GM18517 (cell line): Measurements from ENCODE around the gene MGLL.
A peak's percentile ranks its signal among the peaks of the same experiment; 100 is the strongest.

Experiments used
- ATAC-seq: cut with Tn5 transposase; IDR thresholded peaks from one replicate; pipeline ENCODE4 v1.9.1; 2021; ENCODE audit warnings: mild to moderate bottlenecking, moderate library complexity; ENCODE audit not compliant: unreplicated experiment

Gene MGLL

GRCh38 chr3:127835993-127836882, 13.9 kb upstream of the MGLL start:
- ATAC-seq, result peak; percentile 80

GRCh38 chr3:127834771-127835170, 12.5 kb upstream of the MGLL start:
- ATAC-seq, result peak; percentile 3

- ATAC-seq, result no peak
Measured at GRCh38 chr3:127833281-127834032, 11.1 kb upstream of the MGLL start.

GRCh38 chr3:127831723-127832172, 9.4 kb upstream of the MGLL start:
- no peak for ATAC-seq

GRCh38 chr3:127829537-127829936, 7.2 kb upstream of the MGLL start:
- no peak for ATAC-seq

- ATAC-seq, result no peak
Measured at GRCh38 chr3:127827808-127828207, 5.5 kb upstream of the MGLL start.

- no peak for ATAC-seq
Measured at GRCh38 chr3:127825756-127826155, 3.4 kb upstream of the MGLL start.

GRCh38 chr3:127824151-127824825, 2.0 kb upstream of the MGLL start:
- no peak for ATAC-seq

- no peak for ATAC-seq
Measured at GRCh38 chr3:127823426-127823857, 1.1 kb upstream of the MGLL start.

- ATAC-seq, result peak; percentile 39
Measured at GRCh38 chr3:127822682-127823425, 539 bp upstream of the MGLL start.

- ATAC-seq, result no peak
Measured at GRCh38 chr3:127821394-127821793, 921 bp downstream of the MGLL start.

GRCh38 chr3:127820826-127821313, 1.4 kb downstream of the MGLL start:
- ATAC-seq, result no peak

GRCh38 chr3:127820221-127820825, 2.0 kb downstream of the MGLL start:
- ATAC-seq, result no peak

GRCh38 chr3:127819656-127820055, 2.7 kb downstream of the MGLL start:
- ATAC-seq, result no peak

- ATAC-seq, result no peak
Measured at GRCh38 chr3:127819086-127819485, 3.2 kb downstream of the MGLL start.

- ATAC-seq, result no peak
Measured at GRCh38 chr3:127817406-127817841, 4.9 kb downstream of the MGLL start.

- ATAC-seq, result no peak
Measured at GRCh38 chr3:127816783-127817405, 5.4 kb downstream of the MGLL start.

GRCh38 chr3:127815641-127816605, 6.4 kb downstream of the MGLL start:
- ATAC-seq, result no peak
